SK-N-SH treated with all-trans-retinoic acid at 6 μM for 48 hours (cell line): ENCODE measurements around the gene ARHGAP8.

Experiments used
- BACH2 ChIP-seq: fragments of 250-450 bp; sonication (Bioruptor Pico); IDR thresholded peaks from 2 replicates; pipeline ENCODE4 v1.9.0; 2021; ENCODE audit warnings: mild to moderate bottlenecking, borderline replicate concordance
- CSDC2 ChIP-seq: fragments of 250-450 bp; sonication (Bioruptor Pico); IDR thresholded peaks from 2 replicates; pipeline ENCODE4 v1.5.0; 2020; ENCODE audit warnings: mild to moderate bottlenecking, moderate library complexity
- ESRRG ChIP-seq: fragments of 250-450 bp; sonication (Bioruptor Pico); IDR thresholded peaks from 2 replicates; pipeline ENCODE4 v1.6.1; 2021; ENCODE audit warnings: mild to moderate bottlenecking
- TCF4 ChIP-seq: fragments of 250-450 bp; sonication (Bioruptor Pico); IDR thresholded peaks from 2 replicates; pipeline ENCODE4 v1.8.0; 2021; ENCODE audit warnings: mild to moderate bottlenecking, moderate library complexity, borderline replicate concordance
- TOX ChIP-seq: fragments of 250-450 bp; sonication (Bioruptor Pico); IDR thresholded peaks from 2 replicates; pipeline ENCODE4 v1.8.0; 2021; ENCODE audit warnings: mild to moderate bottlenecking, moderate library complexity, borderline replicate concordance
- ZFP3 ChIP-seq: fragments of 250-450 bp; sonication (Bioruptor Pico); IDR thresholded peaks from 2 replicates; pipeline ENCODE4 v1.5.0; 2020; ENCODE audit warnings: mild to moderate bottlenecking, moderate library complexity
- ZNF565 ChIP-seq: fragments of 450-650 bp; formaldehyde crosslinking; conservative IDR thresholded peaks from 2 replicates; pipeline ENCODE4 v1.5.0; 2020; ENCODE audit warnings: low read depth, mild to moderate bottlenecking, moderate library complexity
- ZNF70 ChIP-seq: fragments of 450-650 bp; formaldehyde crosslinking; IDR thresholded peaks from 2 replicates; pipeline ENCODE4 v1.5.0; 2020; ENCODE audit warnings: mild to moderate bottlenecking, moderate library complexity

DNA sequence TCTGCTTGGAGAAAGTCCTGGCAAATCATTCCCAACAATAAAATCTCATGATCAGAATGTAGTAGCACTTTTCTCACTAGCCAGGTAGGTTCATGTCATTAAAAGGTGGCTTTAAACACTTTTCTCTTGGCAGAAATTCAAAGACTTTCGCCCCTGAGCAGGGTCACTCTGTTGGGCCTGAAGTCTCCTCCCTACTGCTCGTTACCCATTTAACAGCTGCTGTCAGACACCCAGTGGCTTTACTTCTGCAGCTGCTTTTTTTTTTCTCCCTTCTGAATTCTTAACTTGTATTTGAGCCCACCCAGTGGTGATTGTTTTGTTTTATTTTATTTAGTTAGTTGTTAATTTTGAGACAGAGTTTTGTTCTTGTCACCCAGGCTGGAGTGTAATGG is 25.0 kb downstream of the ARHGAP8 start:
- TF ChIP-seq ZNF70: no peak
- no peak for TF ChIP-seq TOX (CRISPR knock-in tag)
- no peak for TF ChIP-seq TCF4
- TF ChIP-seq ZFP3 (CRISPR knock-in tag): no peak
- TF ChIP-seq ESRRG: no peak
- TF ChIP-seq ZNF565 (CRISPR knock-in tag): no peak
- no peak for TF ChIP-seq CSDC2
- no peak for TF ChIP-seq BACH2 (CRISPR knock-in tag)
